ENCODE data around the gene MOB2.

The MOB2 gene

DNA sequence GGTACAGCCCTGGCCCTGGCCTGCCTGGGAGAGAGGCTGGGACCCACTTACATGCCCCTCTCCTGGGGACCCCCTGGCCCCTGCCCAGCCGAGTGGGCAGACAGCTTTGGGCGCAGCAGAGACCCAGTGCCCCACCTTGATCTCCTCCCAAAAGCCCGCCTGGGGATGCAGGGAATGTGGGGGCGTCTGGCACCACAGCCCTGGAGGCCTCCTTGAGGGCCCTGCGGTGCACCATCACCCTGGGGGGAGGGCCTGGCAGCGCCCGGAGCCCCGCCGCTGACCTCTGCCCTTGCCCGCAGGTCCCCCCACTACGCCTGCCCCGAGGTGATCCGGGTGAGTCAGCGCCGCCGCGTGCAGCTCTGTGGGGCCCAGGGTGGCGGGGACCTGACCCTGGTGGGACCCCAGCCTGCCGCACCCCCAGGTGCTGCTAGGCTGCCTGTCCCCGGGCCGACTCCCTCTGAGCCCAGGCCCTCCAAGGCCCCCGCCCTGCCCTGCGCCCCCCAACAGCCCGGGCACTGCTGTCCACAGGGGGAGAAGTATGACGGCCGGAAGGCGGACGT, 43.7 kb downstream of the MOB2 start:
- no peak for TF ChIP-seq CTCF (IDR thresholded peaks at IDR 0.05; ENCODE audit: control insufficient read depth, extremely low read depth, insufficient read depth)
- DNase-seq (ENCODE audit: low read depth): no peak
- H3K4me3 ChIP-seq (ENCODE audit: low read depth, low read length): peak overlapping the region; percentile 26

GRCh38 chr11:1442163-1442562, 44.4 kb downstream of the MOB2 start:
- peak overlapping the region; percentile 26 for H3K4me3 ChIP-seq (ENCODE audit: low read depth, low read length)
- DNase-seq (ENCODE audit: low read depth): peak; percentile 8
- no peak for TF ChIP-seq CTCF (IDR thresholded peaks at IDR 0.05; ENCODE audit: control insufficient read depth, extremely low read depth, insufficient read depth)

DNA sequence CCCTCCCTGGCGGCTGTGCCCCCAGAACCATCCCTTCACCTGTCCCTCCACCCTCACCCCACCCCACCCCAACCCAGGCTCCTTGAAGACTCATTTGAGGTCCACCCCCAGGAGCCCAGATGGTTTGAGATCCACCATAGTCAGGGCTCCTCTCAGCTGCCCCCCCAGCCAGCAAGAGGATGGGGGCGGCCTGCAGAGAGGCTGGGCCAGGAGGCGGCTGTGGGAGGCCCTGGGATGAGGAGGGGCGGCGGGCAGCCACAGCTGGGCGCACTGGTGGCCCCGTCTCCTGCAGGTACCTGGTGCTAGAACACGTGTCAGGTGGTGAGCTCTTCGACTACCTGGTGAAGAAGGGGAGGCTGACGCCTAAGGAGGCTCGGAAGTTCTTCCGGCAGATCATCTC, 46.1 kb downstream of the MOB2 start:
- H3K4me3 ChIP-seq (ENCODE audit: low read depth, low read length): no peak overlapping the region
- no peak for TF ChIP-seq CTCF (IDR thresholded peaks at IDR 0.05; ENCODE audit: control insufficient read depth, extremely low read depth, insufficient read depth)
- no peak for DNase-seq (ENCODE audit: low read depth)

GRCh38 chr11:1440066-1440465, 46.5 kb downstream of the MOB2 start:
- H3K4me3 ChIP-seq (ENCODE audit: low read depth, low read length): no peak overlapping the region
- TF ChIP-seq CTCF (IDR thresholded peaks at IDR 0.05; ENCODE audit: control insufficient read depth, extremely low read depth, insufficient read depth): no peak
- DNase-seq (ENCODE audit: low read depth): no peak

GRCh38 chr11:1439341-1439740, 47.2 kb downstream of the MOB2 start:
- no peak for DNase-seq (ENCODE audit: low read depth)
- H3K4me3 ChIP-seq (ENCODE audit: low read depth, low read length): no peak overlapping the region
- TF ChIP-seq CTCF (IDR thresholded peaks at IDR 0.05; ENCODE audit: control insufficient read depth, extremely low read depth, insufficient read depth): no peak

GRCh38 chr11:1438967-1439330, 47.6 kb downstream of the MOB2 start:
- TF ChIP-seq CTCF (IDR thresholded peaks at IDR 0.05; ENCODE audit: control insufficient read depth, extremely low read depth, insufficient read depth): no peak
- no peak for DNase-seq (ENCODE audit: low read depth)
- no peak overlapping the region for H3K4me3 ChIP-seq (ENCODE audit: low read depth, low read length)

- no peak for DNase-seq (ENCODE audit: low read depth)
- no peak for TF ChIP-seq CTCF (IDR thresholded peaks at IDR 0.05; ENCODE audit: control insufficient read depth, extremely low read depth, insufficient read depth)
- H3K4me3 ChIP-seq (ENCODE audit: low read depth, low read length): no peak overlapping the region
Measured at GRCh38 chr11:1438261-1438966, 48.2 kb downstream of the MOB2 start.
